NT2/D1 (cell line): ENCODE measurements around the gene LDLRAD4.

ENCODE experiments used
- DNase-seq: peaks from one replicate; pipeline ENCODE4 v3.0.0-alpha.2; 2011; ENCODE audit warnings: low read depth, low spot score
- H3K27me3 ChIP-seq: 2 replicates; pipeline ENCODE4 v1.6.0; 2011; ENCODE audit warnings: mild to moderate bottlenecking; ENCODE audit not compliant: insufficient read length, insufficient read depth
- H3K36me3 ChIP-seq: 2 replicates; pipeline ENCODE4 v1.6.1; 2011; ENCODE audit warnings: mild to moderate bottlenecking, low read length, mixed read lengths; ENCODE audit not compliant: insufficient read depth, insufficient read length
- H3K4me1 ChIP-seq: 2 replicates; pipeline ENCODE4 v1.5.1; 2011; ENCODE audit not compliant: insufficient read depth, insufficient read length
- H3K4me3 ChIP-seq: 2 replicates; pipeline ENCODE4 v1.5.1; 2011; ENCODE audit warnings: low read depth; ENCODE audit not compliant: insufficient read length
- H3K9ac ChIP-seq: 2 replicates; pipeline ENCODE4 v1.6.0; 2011; ENCODE audit warnings: low read depth; ENCODE audit not compliant: insufficient read length
- H3K9me3 ChIP-seq: 2 replicates; pipeline ENCODE4 v1.5.1; 2011; ENCODE audit warnings: mild to moderate bottlenecking, low read length; ENCODE audit not compliant: insufficient read depth
- SUZ12 ChIP-seq: IDR thresholded peaks from 2 replicates; pipeline ENCODE4 v1.6.1; 2011; ENCODE audit not compliant: insufficient read length, insufficient read depth; ENCODE audit errors: extremely low read depth
- YY1 ChIP-seq: IDR thresholded peaks from 2 replicates; pipeline ENCODE4 v1.6.1; 2011; ENCODE audit not compliant: insufficient read length, insufficient read depth
- ZNF274 ChIP-seq: IDR thresholded peaks from 2 replicates; pipeline ENCODE4 v1.6.1; 2011; ENCODE audit warnings: mild to moderate bottlenecking, low read depth, low read length

The LDLRAD4 gene

DNA sequence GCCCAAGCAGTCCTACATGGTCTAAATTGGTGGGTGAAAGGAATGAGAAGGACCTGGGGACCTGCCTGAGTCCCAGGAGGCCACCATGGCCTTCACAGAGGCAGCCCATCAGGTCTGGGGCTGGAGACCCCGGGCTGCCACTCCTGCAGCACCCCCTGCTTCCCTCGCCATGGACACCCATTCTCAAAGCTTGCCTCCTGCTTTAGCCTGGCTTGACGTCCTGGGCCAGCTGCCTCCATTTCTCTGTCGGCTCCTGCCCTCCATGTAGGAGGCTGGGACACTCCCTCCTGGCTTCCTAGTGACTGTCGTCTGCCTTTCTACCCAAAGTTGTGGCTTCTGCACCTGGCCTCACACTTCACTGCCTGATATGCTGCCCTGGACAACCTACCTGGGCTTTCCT, 309.2 kb downstream of the LDLRAD4 start:
- H3K9me3 ChIP-seq: no peaks in the 10 kb centered on the region
- H3K27me3 ChIP-seq: no peaks in the 10 kb centered on the region
- H3K36me3 ChIP-seq: no peaks in the 10 kb centered on the region
- H3K4me3 ChIP-seq: no peak overlapping the region
- TF ChIP-seq SUZ12 (no peak), ZNF274 (no peak), YY1 (no peak)
- H3K4me1 ChIP-seq: peaks cover 3% of the 10 kb centered on the region
- H3K9ac ChIP-seq: no peak overlapping the region
- DNase-seq: no peak

DNA sequence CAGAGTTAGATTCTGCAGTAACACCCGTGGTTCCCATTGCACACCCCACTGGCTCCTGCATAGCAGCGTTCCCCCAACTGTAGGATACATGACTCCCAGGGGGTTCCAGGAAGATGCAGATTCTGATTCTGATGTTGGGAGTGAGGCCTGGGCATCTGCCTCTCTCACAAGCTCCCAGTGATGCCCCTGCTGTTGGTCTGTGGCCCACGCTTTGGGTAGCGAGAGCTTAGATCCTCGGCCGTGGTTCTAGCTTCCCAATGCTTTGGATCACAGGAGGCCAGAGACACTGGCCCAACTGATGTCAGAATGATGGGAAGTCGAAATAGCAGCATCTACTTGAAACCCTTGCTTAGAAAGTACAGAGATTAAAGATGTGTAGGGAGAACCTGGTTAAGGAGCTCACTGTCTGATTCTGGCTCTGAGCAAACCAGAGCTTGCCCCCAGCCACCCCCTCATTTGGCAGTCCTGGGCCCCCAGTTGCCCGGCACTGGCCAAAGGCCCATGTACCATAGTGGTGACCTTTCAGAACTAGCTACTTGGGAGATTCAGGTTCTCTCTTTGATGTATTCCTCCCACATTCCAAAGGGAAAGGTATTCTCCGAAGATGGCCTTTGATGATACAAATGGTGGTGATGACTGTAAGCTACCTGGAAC, 310.3 kb downstream of the LDLRAD4 start:
- TF ChIP-seq YY1 (no peak), SUZ12 (no peak), ZNF274 (no peak)
- Histone ChIP-seq H3K9ac (no peak overlapping the region), H3K27me3 (no peaks in the 10 kb centered on the region), H3K4me3 (no peak overlapping the region), H3K4me1 (peaks cover 3% of the 10 kb centered on the region), H3K36me3 (no peaks in the 10 kb centered on the region), H3K9me3 (no peaks in the 10 kb centered on the region)
- DNase-seq: no peak

DNA sequence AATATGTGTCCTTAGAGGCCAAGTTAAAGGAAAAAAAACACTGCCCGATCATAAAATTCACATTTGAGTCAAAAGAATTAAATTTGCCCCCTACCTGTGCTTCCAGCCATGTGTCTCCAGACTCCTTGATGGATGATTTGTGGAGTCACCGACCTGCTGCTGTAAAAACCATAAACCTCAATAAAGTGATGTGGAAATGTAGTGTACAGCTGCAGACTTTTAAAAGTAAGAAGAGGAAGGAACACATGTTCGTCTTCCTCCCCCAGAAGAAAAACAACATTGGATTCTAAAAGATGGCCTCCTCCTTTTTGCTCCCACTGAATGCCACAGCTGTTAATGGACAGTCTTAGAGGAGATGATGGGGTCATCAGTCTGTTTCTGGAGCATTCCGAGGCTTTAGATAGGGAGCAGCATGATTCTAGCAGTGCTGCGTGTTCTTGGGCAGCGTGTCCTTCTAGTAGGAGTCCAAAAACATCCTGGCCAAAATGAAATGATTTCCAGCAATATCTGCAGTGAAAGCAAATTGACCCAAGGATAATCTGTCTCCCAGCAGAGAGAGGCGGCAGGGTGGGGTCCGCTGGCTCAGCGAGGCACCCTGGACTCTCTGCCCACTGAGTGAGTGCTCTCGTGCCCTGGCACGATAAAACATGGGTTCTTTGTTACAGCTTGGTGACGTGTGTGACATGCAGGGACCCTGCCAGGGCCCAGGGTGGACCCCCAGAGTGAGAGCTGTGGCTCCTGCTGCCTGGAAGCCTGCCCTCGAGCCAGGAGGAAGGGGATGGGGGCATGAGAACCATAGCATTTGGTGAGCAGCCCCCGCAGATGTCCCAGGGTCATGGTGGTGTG, 311.7 kb downstream of the LDLRAD4 start:
- Histone ChIP-seq H3K4me1 (peaks cover 3% of the 10 kb centered on the region), H3K36me3 (no peaks in the 10 kb centered on the region), H3K27me3 (no peaks in the 10 kb centered on the region), H3K9ac (no peak overlapping the region), H3K4me3 (no peak overlapping the region), H3K9me3 (no peaks in the 10 kb centered on the region)
- TF ChIP-seq YY1: no peak
- TF ChIP-seq ZNF274: no peak
- TF ChIP-seq SUZ12: no peak
- no peak for DNase-seq

DNA sequence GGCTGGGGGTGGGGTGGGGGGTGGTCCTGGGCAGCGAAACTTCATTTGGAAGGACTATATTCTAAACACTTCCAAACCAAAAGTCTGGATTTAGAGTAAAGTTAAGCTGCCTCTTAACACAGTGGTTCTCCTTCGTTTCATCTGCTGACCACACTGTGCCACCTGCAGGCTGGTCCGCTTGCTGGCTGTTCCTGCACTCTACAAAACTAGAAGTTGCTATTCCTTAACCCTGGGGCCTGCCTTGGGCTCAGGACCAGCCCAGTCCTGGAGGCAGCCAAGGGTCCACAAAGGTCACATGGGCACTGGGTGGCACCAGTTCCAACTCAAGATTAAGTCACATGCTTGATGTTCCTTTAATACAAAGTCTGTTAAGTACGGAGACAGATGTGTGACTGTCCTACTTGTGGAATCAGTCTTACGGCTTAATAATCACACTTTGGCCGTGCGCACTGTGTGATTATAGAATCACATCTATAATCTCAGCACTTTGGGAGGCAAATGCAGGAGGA, 312.4 kb downstream of the LDLRAD4 start:
- H3K27me3 ChIP-seq: no peaks in the 10 kb centered on the region
- no peak overlapping the region for H3K9ac ChIP-seq
- H3K36me3 ChIP-seq: no peaks in the 10 kb centered on the region
- no peak overlapping the region for H3K4me3 ChIP-seq
- DNase-seq: peak; percentile 11
- TF ChIP-seq SUZ12 (no peak), YY1 (no peak), ZNF274 (no peak)
- no peaks in the 10 kb centered on the region for H3K9me3 ChIP-seq
- peaks cover 3% of the 10 kb centered on the region for H3K4me1 ChIP-seq

DNA sequence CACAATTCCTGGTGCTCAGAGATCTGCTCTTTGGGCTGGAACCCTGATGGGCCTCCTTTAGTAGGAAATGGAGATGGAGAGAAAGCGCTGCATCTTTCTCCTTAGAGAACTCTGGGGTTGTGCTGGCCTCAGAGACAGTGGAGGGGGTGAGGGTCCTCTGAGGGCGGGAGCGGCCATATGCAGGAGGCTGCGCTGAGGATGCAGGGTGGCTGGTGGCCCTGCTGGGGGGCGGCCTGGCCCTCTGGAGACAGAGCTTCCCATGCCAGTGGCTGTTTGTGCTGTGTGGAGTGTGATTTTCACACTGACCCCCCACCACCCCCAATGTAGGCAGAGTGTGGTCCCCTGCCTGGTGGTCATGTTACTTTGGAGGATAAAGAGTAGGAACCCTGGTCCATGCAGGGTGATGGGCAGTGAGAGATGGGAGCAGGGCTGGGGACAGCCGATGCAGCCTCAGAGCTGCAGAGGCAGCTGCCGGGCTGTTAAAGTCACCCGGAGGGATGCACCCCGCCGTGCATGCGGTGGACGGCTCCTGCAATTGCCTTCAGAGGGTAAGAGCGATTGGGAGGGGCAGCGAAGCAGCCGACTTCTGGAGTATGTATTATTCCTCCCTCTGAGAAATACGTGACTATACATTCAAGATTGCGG, 313.2 kb downstream of the LDLRAD4 start:
- Histone ChIP-seq H3K27me3 (no peaks in the 10 kb centered on the region), H3K36me3 (no peaks in the 10 kb centered on the region), H3K9me3 (no peaks in the 10 kb centered on the region), H3K9ac (no peak overlapping the region), H3K4me1 (peaks cover 3% of the 10 kb centered on the region), H3K4me3 (no peak overlapping the region)
- no peak for TF ChIP-seq YY1
- no peak for TF ChIP-seq ZNF274
- no peak for TF ChIP-seq SUZ12
- no peak for DNase-seq

DNA sequence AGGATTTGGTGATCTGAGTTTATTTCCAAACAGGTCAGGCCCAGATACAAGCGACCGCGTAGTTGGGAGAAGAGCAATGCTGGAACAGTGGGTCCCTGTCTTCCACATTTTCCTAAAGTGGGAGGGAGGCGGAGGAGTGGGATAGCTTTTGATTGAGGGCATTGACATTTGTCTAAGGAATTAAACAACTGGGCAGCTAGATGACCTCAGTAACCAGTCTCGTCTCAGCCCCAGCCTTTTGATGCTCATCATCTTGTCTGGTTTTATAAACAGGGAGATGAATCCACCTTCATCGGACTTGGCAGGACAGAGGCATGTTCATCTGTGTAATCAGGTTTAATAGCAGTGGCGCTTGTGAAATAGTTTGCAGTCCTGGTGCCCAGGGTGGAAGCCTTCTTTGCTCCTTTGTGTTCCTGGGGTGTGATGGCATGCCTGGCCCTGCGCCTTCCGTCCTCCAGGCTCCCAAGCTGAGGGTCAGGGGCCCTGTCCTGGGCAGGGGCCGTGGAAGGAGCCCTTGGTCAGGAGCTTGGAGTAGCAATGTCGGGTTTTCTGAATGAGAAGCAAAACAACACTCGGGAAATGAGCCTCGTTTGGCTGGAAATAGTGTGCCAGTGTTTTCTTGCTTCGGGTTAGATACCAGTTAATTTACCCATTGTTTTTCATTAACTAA, 314.0 kb downstream of the LDLRAD4 start:
- Histone ChIP-seq H3K27me3 (no peaks in the 10 kb centered on the region), H3K4me1 (peaks cover 3% of the 10 kb centered on the region)

More for the DNA sequence above, 314.0 kb downstream of the LDLRAD4 start:
- Histone ChIP-seq H3K9me3 (no peaks in the 10 kb centered on the region), H3K4me3 (no peak overlapping the region), H3K9ac (no peak overlapping the region), H3K36me3 (no peaks in the 10 kb centered on the region)
- TF ChIP-seq YY1 (no peak), SUZ12 (no peak), ZNF274 (no peak)
- DNase-seq: no peak
